ENCODE measurements around the gene CD74.

DNA sequence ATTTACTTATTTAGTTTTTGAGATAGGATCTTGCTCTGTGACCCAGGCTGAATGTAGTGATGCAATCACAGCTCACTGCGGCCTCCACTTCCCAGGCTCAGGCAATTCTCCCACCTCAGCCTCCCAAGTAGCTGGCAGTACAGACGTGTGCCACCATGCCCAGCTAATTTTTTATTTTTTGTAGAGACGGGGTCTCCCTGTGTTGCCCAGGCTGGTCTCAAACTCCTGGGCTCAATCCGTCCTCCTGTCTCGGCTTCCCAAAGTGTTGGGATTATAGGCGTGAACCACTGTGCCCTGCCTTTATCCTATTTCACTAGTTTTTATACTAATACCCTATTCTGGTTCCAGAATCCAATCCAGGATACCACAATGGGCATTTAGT lies 30.0 kb upstream of the CD74 start:
- no peak for TF ChIP-seq SMC3 (IDR thresholded peaks at IDR 0.05; ENCODE audit: low read depth, low read length)
- no peak for TF ChIP-seq CTCF (conservative IDR thresholded peaks at IDR 0.05; ENCODE audit: low read depth, low read length)
- TF ChIP-seq POLR2A (IDR thresholded peaks at IDR 0.05; ENCODE audit: low read depth, low read length) = no peak
- no peak for TF ChIP-seq MXI1 (IDR thresholded peaks at IDR 0.05; ENCODE audit: borderline replicate concordance, low read depth, low read length)
- TF ChIP-seq MAFK (IDR thresholded peaks at IDR 0.05; ENCODE audit: low read depth, low read length) = no peak
- TF ChIP-seq CHD1 (IDR thresholded peaks at IDR 0.05; ENCODE audit: low read depth, low read length) = no peak
- TF ChIP-seq CEBPB (IDR thresholded peaks at IDR 0.05; ENCODE audit: low read depth, low read length) = peak; percentile 61
- TF ChIP-seq NFE2L2 (IDR thresholded peaks at IDR 0.05; ENCODE audit: low read depth, low read length) = no peak
- TF ChIP-seq RFX5 (IDR thresholded peaks at IDR 0.05; ENCODE audit: low read depth, low read length) = no peak
- TF ChIP-seq ELK1 (IDR thresholded peaks at IDR 0.05; ENCODE audit: borderline replicate concordance, low read depth, low read length) = no peak
- TF ChIP-seq MAZ (IDR thresholded peaks at IDR 0.05; ENCODE audit: borderline replicate concordance, low read depth, low read length) = no peak
- TF ChIP-seq BHLHE40 (IDR thresholded peaks at IDR 0.05; ENCODE audit: low read depth, low read length) = no peak
- TF ChIP-seq RAD21 (IDR thresholded peaks at IDR 0.05; ENCODE audit: low read length) = no peak
- TF ChIP-seq USF2 (IDR thresholded peaks at IDR 0.05; ENCODE audit: low read depth, low read length) = no peak
